Neural progenitor cell (in vitro differentiated cells): ENCODE data around the gene DUOX1. TPM values are rescaled to one million over a fixed set of nuclear protein-coding genes. Genes with fewer than 3 reads are reported as not detected.

ENCODE experiments used
- DNase-seq: peaks from one replicate; pipeline ENCODE4 v3.0.0-alpha.2; 2016; ENCODE audit warnings: low spot score
- H2AFZ ChIP-seq: fragments of 200-600 bp; sonication (generic); replicated peaks from 2 replicates; pipeline ENCODE4 v1.6.1; 2016; ENCODE audit warnings: antibody characterized with exemption
- H3F3A ChIP-seq: fragments of 200-600 bp; sonication (generic); 2 replicates; pipeline ENCODE4 v1.6.1; 2016; ENCODE audit warnings: antibody characterized with exemption, low read depth
- H3K27ac ChIP-seq: fragments of 200-600 bp; sonication (generic); 2 replicates; pipeline ENCODE4 v1.5.1; 2016; ENCODE audit warnings: mild to moderate bottlenecking
- H3K27me3 ChIP-seq: fragments of 200-600 bp; sonication (generic); 2 replicates; pipeline ENCODE4 v1.6.1; 2016; ENCODE audit warnings: mild to moderate bottlenecking, moderate library complexity
- H3K36me3 ChIP-seq: fragments of 200-600 bp; sonication (generic); 2 replicates; pipeline ENCODE4 v1.5.1; 2016
- H3K4me1 ChIP-seq: fragments of 200-600 bp; sonication (generic); 2 replicates; pipeline ENCODE4 v1.6.1; 2016; ENCODE audit warnings: mixed run types
- H3K4me2 ChIP-seq: fragments of 200-600 bp; sonication (generic); 2 replicates; pipeline ENCODE4 v1.6.1; 2016
- H3K4me3 ChIP-seq: fragments of 200-600 bp; sonication (generic); 2 replicates; pipeline ENCODE4 v1.5.1; 2016
- H3K79me2 ChIP-seq: fragments of 200-600 bp; sonication (generic); 2 replicates; pipeline ENCODE4 v1.6.1; 2016; ENCODE audit warnings: low read depth
- H3K9ac ChIP-seq: fragments of 200-600 bp; sonication (generic); 2 replicates; pipeline ENCODE4 v1.6.1; 2016
- H3K9me3 ChIP-seq: fragments of 200-600 bp; sonication (generic); 2 replicates; pipeline ENCODE4 v1.5.1; 2016; ENCODE audit warnings: low read depth
- H4K20me1 ChIP-seq: fragments of 200-600 bp; sonication (generic); 2 replicates; pipeline ENCODE4 v1.6.1; 2016; ENCODE audit warnings: low read depth
- H3K27ac Mint-ChIP-seq: 3 replicates; pipeline ENCODE4 v1.8.0; 2021; ENCODE audit warnings: mixed read lengths
- H3K27me3 Mint-ChIP-seq: 2 replicates; pipeline ENCODE4 v1.8.0; 2022; ENCODE audit warnings: low read depth, mild to moderate bottlenecking, inconsistent platforms, moderate library complexity, mixed read lengths; ENCODE audit not compliant: insufficient read depth
- H3K36me3 Mint-ChIP-seq: 3 replicates; pipeline ENCODE4 v1.8.0; 2021; ENCODE audit warnings: mixed read lengths
- H3K4me1 Mint-ChIP-seq: 3 replicates; pipeline ENCODE4 v1.8.0; 2021; ENCODE audit warnings: mixed read lengths
- H3K4me3 Mint-ChIP-seq: 3 replicates; pipeline ENCODE4 v1.8.0; 2021; ENCODE audit warnings: mild to moderate bottlenecking, moderate library complexity, mixed read lengths
- H3K9me3 Mint-ChIP-seq: 3 replicates; pipeline ENCODE4 v1.8.0; 2020; ENCODE audit warnings: mixed read lengths
- CTCF ChIP-seq: fragments of 200-600 bp; sonication (generic); IDR thresholded peaks from 2 replicates; pipeline ENCODE4 v1.5.1; 2017; ENCODE audit warnings: antibody characterized with exemption, mild to moderate bottlenecking
- EZH2 ChIP-seq: fragments of 200-600 bp; sonication (generic); IDR thresholded peaks from 2 replicates; pipeline ENCODE4 v1.6.1; 2017; ENCODE audit warnings: antibody characterized with exemption, mild to moderate bottlenecking, moderate library complexity
- EZH2phosphoT487 ChIP-seq: fragments of 200-600 bp; sonication (generic); IDR thresholded peaks from 2 replicates; pipeline ENCODE4 v1.6.1; 2017; ENCODE audit warnings: antibody characterized with exemption
- total RNA-seq: library from RNA; depleted of rRNA; stranded (reverse); fragments of >200 nt; gene quantifications from 2 replicates; pipeline ENCODE4 v1.2.3, GENCODE V29; 2015; ENCODE audit warnings: low replicate concordance

Gene DUOX1
- total RNA-seq, 1 donor from 2014 or later: 0.30 TPM

- no peaks in the 10 kb centered on the region for H3K9me3 Mint-ChIP-seq
- H3K36me3 Mint-ChIP-seq: peaks cover 14% of the 10 kb centered on the region
- Histone ChIP-seq H2AFZ (no peak overlapping the region), H3K4me1 (peaks cover 14% of the 10 kb centered on the region), H3F3A (peaks cover 29% of the 10 kb centered on the region), H3K79me2 (no peaks in the 10 kb centered on the region), H3K9me3 (no peaks in the 10 kb centered on the region), H3K27me3 (no peaks in the 10 kb centered on the region), H4K20me1 (peaks cover 55% of the 10 kb centered on the region), H3K4me3 (no peak overlapping the region), H3K27ac (no peak overlapping the region), H3K4me2 (no peak overlapping the region), H3K36me3 (no peaks in the 10 kb centered on the region), H3K9ac (no peak overlapping the region)
- peak overlapping the region; percentile 36 for H3K4me3 Mint-ChIP-seq
- peaks cover 4% of the 10 kb centered on the region for H3K27me3 Mint-ChIP-seq
- no peak for DNase-seq
- no peak for TF ChIP-seq EZH2
- TF ChIP-seq CTCF: no peak
- no peak overlapping the region for H3K27ac Mint-ChIP-seq
- peaks cover 9% of the 10 kb centered on the region for H3K4me1 Mint-ChIP-seq
Measured at GRCh38 chr15:45168751-45169551, 39.2 kb downstream of the DUOX1 start.

GRCh38 chr15:45169608-45170480 lies 40.0 kb downstream of the DUOX1 start:
- H3K79me2 ChIP-seq: no peaks in the 10 kb centered on the region
- no peak overlapping the region for H3K4me2 ChIP-seq
- no peaks in the 10 kb centered on the region for H3K27me3 ChIP-seq
- DNase-seq: no peak
- H3K27ac Mint-ChIP-seq: no peak overlapping the region
- peaks cover 17% of the 10 kb centered on the region for H3K36me3 Mint-ChIP-seq
- H3K9me3 Mint-ChIP-seq: no peaks in the 10 kb centered on the region
- no peak overlapping the region for H3K4me3 Mint-ChIP-seq
- H3K4me1 ChIP-seq: peaks cover 14% of the 10 kb centered on the region
- no peak overlapping the region for H3K9ac ChIP-seq
- no peak overlapping the region for H3K4me3 ChIP-seq
- peaks cover 9% of the 10 kb centered on the region for H3K4me1 Mint-ChIP-seq
- H3F3A ChIP-seq: peaks cover 29% of the 10 kb centered on the region
- no peak overlapping the region for H2AFZ ChIP-seq
- H3K36me3 ChIP-seq: no peaks in the 10 kb centered on the region
- TF ChIP-seq EZH2 (no peak), CTCF (no peak), EZH2phosphoT487 (no peak)
- no peak overlapping the region for H3K27ac ChIP-seq
- no peaks in the 10 kb centered on the region for H3K9me3 ChIP-seq
- H4K20me1 ChIP-seq: peaks cover 64% of the 10 kb centered on the region
- peaks cover 4% of the 10 kb centered on the region for H3K27me3 Mint-ChIP-seq

- H3K9me3 Mint-ChIP-seq: no peaks in the 10 kb centered on the region
- Histone ChIP-seq H3K9me3 (no peaks in the 10 kb centered on the region), H3K9ac (no peak overlapping the region), H3K4me2 (no peak overlapping the region), H2AFZ (no peak overlapping the region), H3K27me3 (no peaks in the 10 kb centered on the region), H3K36me3 (no peaks in the 10 kb centered on the region), H4K20me1 (peaks cover 84% of the 10 kb centered on the region), H3F3A (peaks cover 14% of the 10 kb centered on the region), H3K79me2 (peaks cover 6% of the 10 kb centered on the region), H3K4me1 (peaks cover 7% of the 10 kb centered on the region), H3K4me3 (no peak overlapping the region), H3K27ac (no peak overlapping the region)
- peaks cover 28% of the 10 kb centered on the region for H3K36me3 Mint-ChIP-seq
- H3K27ac Mint-ChIP-seq: no peak overlapping the region
- H3K4me3 Mint-ChIP-seq: no peak overlapping the region
- no peak for TF ChIP-seq CTCF
- no peak for TF ChIP-seq EZH2phosphoT487
- TF ChIP-seq EZH2: no peak
- DNase-seq: no peak
- peaks cover 3% of the 10 kb centered on the region for H3K27me3 Mint-ChIP-seq
- peaks cover 6% of the 10 kb centered on the region for H3K4me1 Mint-ChIP-seq
Measured at GRCh38 chr15:45171912-45172311, 42.1 kb downstream of the DUOX1 start.
